Lower leg skin (tissue), 4 donors: ENCODE measurements around the gene SLC35B2. TPM values are rescaled to one million over a fixed set of nuclear protein-coding genes. Genes with fewer than 3 reads are reported as not detected.

Source experiments
- DNase-seq, 2 donors: peaks; one replicate each; pipeline ENCODE4 v3.0.0-alpha.2; 2019; ENCODE audit warnings: low spot score in 2 of 2
- H3K4me3 ChIP-seq: fragments of 200-600 bp; sonication (generic); 2 replicates; pipeline ENCODE4 v1.5.1; 2017; ENCODE audit warnings: mild to moderate bottlenecking, low read depth; ENCODE audit not compliant: poor library complexity, severe bottlenecking
- POLR2A ChIP-seq, 2 donors: fragments of 450-650 bp; IDR thresholded peaks; one replicate each; pipeline ENCODE4 v1.6.1; 2016 to 2017; ENCODE audit warnings: antibody characterized with exemption in 2 of 2, mild to moderate bottlenecking in 1 of 2, moderate library complexity in 1 of 2
- WGBS, 2 donors: methylation state at CpG; one replicate each; pipeline ENCODE4 v1.1.5; 2018; 5-methylcytosine and 5-hydroxymethylcytosine counted together
- intact Hi-C: fragments of 100-400 bp; cut with DNase I; formaldehyde crosslinking; loops from one replicate; pipeline ENCODE4 v1.15.0; 2023; ENCODE audit warnings: low total_unique reads
- total RNA-seq, 4 donors: library from RNA; depleted of rRNA; stranded (reverse); fragments of >200 nt; gene quantifications; one replicate each; pipeline ENCODE4 v1.1.0, GENCODE V29; 2016
- TF ChIP-seq, protein P1 (sequence below), 3 donors: fragments of 450-650 bp; IDR thresholded peaks; one replicate each; pipeline ENCODE4 v1.5.1; 2016; ENCODE audit warnings: antibody characterized with exemption in 3 of 3, mild to moderate bottlenecking in 3 of 3, moderate library complexity in 2 of 3

The SLC35B2 gene
- total RNA-seq, 4 donors from 2014 or later, result 18.0 to 40.6 (median 32.6) TPM

DNA sequence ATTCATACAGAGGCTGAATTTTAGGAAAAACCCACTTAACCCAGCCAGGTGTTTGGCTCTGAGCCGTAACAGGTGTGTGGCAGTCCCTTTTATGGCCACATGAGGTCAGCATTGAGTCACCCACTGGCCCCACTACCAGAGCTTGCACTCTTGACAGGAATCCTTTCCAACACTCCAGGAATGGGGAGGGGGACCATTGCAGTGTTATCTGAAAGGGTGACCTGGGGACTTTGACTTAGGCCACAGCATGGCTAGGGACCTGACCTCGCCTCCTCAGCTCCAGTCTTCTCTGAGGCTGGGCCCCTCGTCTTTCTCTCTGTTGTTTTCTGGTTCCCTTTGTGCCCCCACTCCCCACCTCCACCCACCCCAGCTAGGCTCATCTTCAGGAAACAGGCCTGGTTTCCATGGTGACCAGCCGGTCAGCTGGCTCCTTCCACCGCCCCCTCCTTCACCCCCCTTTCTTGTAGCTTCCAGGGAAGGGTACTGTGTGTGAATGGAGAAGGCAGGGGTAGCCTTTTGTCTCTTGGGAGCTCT lies 10.8 kb upstream of the SLC35B2 start:
- intact Hi-C loops, result no loop called here
- DNase-seq, result no peak
- WGBS, 2 donors, result 36 to 41% methylated on average over 5 of the region's 5 CpGs
- TF ChIP-seq POLR2A (IDR thresholded peaks at IDR 0.05), result no peak
- TF ChIP-seq, protein P1, sequence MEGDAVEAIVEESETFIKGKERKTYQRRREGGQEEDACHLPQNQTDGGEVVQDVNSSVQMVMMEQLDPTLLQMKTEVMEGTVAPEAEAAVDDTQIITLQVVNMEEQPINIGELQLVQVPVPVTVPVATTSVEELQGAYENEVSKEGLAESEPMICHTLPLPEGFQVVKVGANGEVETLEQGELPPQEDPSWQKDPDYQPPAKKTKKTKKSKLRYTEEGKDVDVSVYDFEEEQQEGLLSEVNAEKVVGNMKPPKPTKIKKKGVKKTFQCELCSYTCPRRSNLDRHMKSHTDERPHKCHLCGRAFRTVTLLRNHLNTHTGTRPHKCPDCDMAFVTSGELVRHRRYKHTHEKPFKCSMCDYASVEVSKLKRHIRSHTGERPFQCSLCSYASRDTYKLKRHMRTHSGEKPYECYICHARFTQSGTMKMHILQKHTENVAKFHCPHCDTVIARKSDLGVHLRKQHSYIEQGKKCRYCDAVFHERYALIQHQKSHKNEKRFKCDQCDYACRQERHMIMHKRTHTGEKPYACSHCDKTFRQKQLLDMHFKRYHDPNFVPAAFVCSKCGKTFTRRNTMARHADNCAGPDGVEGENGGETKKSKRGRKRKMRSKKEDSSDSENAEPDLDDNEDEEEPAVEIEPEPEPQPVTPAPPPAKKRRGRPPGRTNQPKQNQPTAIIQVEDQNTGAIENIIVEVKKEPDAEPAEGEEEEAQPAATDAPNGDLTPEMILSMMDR (IDR thresholded peaks at IDR 0.05), result peak in 1 of 3 donors; percentile 48
- H3K4me3 ChIP-seq, result no peak overlapping the region

DNA sequence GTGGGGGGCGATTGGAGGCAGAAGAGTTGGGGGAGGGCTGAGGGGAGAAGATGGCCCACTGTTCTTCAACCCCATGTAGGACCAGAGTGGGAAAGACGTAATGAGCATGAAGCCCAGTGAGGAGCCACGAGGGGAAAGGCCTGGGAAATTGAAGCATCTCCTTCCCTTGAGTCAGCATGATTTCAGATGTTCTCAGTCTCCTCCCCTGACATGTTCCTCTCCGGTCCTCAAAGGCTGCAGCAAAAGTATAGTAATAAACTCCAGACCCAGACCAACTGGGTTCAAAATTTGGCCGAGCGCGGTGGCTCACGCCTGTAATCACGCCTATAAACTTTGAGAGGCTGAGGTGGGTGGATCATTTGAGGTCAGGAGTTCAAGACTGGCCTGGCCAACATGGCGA lies 9.9 kb upstream of the SLC35B2 start:
- no peak for DNase-seq
- TF ChIP-seq, protein P1 (IDR thresholded peaks at IDR 0.05), result no peak
- TF ChIP-seq POLR2A (IDR thresholded peaks at IDR 0.05), result no peak
- H3K4me3 ChIP-seq, result no peak overlapping the region
- intact Hi-C loops, result no loop called here
- 58 to 62% methylated on average over 10 of the region's 10 CpGs for WGBS, 2 donors

GRCh38 chr6:44266347-44266746 lies 9.0 kb upstream of the SLC35B2 start:
- WGBS, 2 donors, result 77 to 81% methylated on average over 3 of the region's 3 CpGs
- no peak for DNase-seq
- no peak for TF ChIP-seq POLR2A (IDR thresholded peaks at IDR 0.05)
- TF ChIP-seq, protein P1 (IDR thresholded peaks at IDR 0.05), result no peak
- intact Hi-C loops, result no loop called here
- H3K4me3 ChIP-seq, result no peak overlapping the region

- no peak for DNase-seq
- TF ChIP-seq, protein P1 (IDR thresholded peaks at IDR 0.05), result no peak
- no peak for TF ChIP-seq POLR2A (IDR thresholded peaks at IDR 0.05)
- H3K4me3 ChIP-seq, result no peak overlapping the region
- intact Hi-C loops, result no loop called here
- WGBS, 2 donors, result 64 to 69% methylated on average over 17 of the region's 17 CpGs
Measured at GRCh38 chr6:44265722-44266233, 8.4 kb upstream of the SLC35B2 start.

DNA sequence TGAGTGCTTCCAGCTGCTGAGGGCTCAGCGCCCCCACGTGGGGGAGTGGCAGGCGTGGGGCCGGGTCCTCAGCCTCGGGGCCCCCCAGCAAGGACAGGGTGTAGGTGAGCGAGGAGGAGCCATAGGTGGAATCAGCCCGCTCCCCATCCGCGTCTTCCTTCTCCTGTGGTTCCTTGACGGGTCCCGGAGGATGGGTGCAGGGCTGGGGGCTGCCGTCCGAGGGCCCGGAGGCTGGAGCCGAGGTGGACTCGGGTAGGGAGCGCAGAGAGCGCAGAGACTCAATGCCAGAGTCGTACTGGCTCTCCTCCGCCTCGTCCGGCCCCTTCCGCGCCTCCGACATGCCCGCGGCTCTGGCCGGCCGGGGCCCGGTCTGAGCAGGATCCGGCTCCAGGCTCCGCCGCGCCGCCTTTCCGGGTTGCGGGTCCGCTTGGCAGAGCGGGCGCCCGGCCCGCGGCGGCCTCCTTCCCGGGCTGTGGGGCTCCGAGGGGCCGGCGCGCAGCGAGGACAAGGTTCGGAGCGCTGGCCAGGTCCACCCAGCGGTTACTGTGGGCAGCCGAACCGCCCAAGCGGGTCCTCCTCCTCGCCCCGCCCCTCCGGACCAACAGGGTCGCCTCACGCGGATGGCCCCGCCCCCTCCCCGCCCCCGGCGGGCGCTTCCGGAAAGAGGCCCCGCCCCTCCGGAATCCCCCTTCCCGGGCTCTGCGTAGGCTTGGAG lies 7.8 kb upstream of the SLC35B2 start, which contains the start of gene NFKBIE:
Gene NFKBIE, minus strand, starts transcription at position 545 of the 715 bp plus-strand sequence. Its CDS starts 205 bp downstream, at position 340.
- peak; percentile 92 to 98 for DNase-seq
- TF ChIP-seq, protein P1 (IDR thresholded peaks at IDR 0.05), result no peak
- peak in 1 of 2 donors; percentile 14 for TF ChIP-seq POLR2A (IDR thresholded peaks at IDR 0.05)
- 0 to 1% methylated on average over 33 to 44 of the region's 72 CpGs for WGBS, 2 donors
- intact Hi-C loops, result no loop called here
- H3K4me3 ChIP-seq, result peak within 1 kb of the TSS; percentile 57
